GM12872 (cell line): ENCODE data around the gene NBAS.

Experiments used
- TF ChIP-seq, protein P1 (sequence below): IDR thresholded peaks from 3 replicates; pipeline ENCODE4 v1.5.1; 2011; ENCODE audit warnings: low read depth, mild to moderate bottlenecking, low read length, moderate library complexity; ENCODE audit not compliant: insufficient read depth

NBAS gene

GRCh38 chr2:15200581-15200980, 360.6 kb downstream of the NBAS start:
- TF ChIP-seq, protein P1, sequence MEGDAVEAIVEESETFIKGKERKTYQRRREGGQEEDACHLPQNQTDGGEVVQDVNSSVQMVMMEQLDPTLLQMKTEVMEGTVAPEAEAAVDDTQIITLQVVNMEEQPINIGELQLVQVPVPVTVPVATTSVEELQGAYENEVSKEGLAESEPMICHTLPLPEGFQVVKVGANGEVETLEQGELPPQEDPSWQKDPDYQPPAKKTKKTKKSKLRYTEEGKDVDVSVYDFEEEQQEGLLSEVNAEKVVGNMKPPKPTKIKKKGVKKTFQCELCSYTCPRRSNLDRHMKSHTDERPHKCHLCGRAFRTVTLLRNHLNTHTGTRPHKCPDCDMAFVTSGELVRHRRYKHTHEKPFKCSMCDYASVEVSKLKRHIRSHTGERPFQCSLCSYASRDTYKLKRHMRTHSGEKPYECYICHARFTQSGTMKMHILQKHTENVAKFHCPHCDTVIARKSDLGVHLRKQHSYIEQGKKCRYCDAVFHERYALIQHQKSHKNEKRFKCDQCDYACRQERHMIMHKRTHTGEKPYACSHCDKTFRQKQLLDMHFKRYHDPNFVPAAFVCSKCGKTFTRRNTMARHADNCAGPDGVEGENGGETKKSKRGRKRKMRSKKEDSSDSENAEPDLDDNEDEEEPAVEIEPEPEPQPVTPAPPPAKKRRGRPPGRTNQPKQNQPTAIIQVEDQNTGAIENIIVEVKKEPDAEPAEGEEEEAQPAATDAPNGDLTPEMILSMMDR: no peak

DNA sequence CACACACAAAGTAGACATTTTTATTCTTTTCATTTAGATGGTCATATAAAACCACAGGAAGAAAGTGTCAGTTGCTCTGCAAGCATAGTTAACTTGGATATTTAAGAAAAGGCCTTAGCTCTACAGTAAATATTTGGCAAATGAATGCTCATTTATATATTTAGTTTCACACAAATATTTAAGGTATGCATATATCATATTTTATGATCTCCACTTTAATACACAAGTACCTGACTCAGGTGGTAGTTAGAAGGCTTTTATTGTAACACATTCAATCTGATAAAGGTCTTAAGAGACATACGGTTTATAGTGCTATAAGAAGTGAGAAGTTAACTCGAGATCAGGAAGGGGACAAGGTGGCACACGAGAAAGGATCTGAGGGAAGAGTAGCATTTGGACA, 363.1 kb downstream of the NBAS start:
- TF ChIP-seq, protein P1: no peak

- TF ChIP-seq, protein P1: no peak
Measured at GRCh38 chr2:15195813-15196212, 365.3 kb downstream of the NBAS start.

DNA sequence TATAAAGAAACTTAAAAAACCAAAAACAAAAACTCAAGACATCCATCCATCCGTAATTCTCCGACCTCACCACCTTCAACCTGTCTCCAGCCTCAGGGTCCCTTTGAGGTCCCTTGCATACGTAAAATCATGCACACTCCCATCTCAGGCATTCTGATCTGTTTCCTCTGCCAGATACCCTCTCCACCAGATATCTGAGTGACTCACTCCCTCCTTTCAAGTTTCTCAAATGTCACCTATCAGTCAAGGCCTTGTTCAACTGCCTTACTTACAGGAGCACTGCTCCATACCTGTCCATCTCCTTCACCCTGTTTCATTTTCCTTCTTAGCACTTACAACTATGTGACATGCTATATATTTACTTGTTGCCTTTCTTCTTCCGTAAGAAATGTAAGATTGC, 369.3 kb downstream of the NBAS start:
- TF ChIP-seq, protein P1: no peak

GRCh38 chr2:15189216-15189615, 371.9 kb downstream of the NBAS start:
- TF ChIP-seq, protein P1: 0 out of 3 replicates have a peak, but pooled peaks have one; percentile 20

DNA sequence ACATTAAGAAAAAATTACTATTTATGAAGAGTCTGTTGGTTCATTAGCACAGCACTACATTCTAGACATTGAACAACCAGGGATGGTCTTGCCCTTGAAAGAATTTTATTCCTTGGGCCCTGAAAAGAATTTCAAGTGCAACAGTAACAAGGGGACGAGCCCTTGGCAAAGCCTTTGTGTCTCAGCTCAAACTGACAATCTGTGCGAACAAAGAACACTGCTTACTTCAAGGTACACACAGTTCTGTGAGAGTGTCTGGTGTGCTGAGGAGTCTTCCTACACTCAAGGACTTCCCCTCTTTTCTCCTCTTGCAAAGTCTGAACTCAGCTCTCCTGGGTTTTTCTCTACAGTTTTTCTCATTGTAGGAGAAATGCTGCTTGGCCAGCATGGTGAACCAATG, 373.4 kb downstream of the NBAS start:
- TF ChIP-seq, protein P1: no peak

GRCh38 chr2:15186118-15186517, 375.0 kb downstream of the NBAS start:
- TF ChIP-seq, protein P1: no peak

- TF ChIP-seq, protein P1: no peak
Measured at GRCh38 chr2:15184491-15184890, 376.6 kb downstream of the NBAS start.
